Ovary (tissue), 3 donors: Measurements from ENCODE around the gene SEC14L2.

ENCODE experiments used
- POLR2A ChIP-seq: fragments of 450-650 bp; IDR thresholded peaks from one replicate; pipeline ENCODE4 v1.6.1; 2017; ENCODE audit warnings: antibody characterized with exemption, mild to moderate bottlenecking, moderate library complexity
- TF ChIP-seq, protein P1 (sequence below), 3 donors: fragments of 450-650 bp in 2 of 3; fragments of 200-600 bp in 1 of 3; IDR thresholded peaks; one replicate each; pipeline versions ENCODE4 v1.5.1 to v1.8.0; 2016 to 2022; ENCODE audit warnings: antibody characterized with exemption in 3 of 3, mild to moderate bottlenecking in 1 of 3
- donor health status: DM: no; HTN: no; CAD: no.

- TF ChIP-seq, protein P1, sequence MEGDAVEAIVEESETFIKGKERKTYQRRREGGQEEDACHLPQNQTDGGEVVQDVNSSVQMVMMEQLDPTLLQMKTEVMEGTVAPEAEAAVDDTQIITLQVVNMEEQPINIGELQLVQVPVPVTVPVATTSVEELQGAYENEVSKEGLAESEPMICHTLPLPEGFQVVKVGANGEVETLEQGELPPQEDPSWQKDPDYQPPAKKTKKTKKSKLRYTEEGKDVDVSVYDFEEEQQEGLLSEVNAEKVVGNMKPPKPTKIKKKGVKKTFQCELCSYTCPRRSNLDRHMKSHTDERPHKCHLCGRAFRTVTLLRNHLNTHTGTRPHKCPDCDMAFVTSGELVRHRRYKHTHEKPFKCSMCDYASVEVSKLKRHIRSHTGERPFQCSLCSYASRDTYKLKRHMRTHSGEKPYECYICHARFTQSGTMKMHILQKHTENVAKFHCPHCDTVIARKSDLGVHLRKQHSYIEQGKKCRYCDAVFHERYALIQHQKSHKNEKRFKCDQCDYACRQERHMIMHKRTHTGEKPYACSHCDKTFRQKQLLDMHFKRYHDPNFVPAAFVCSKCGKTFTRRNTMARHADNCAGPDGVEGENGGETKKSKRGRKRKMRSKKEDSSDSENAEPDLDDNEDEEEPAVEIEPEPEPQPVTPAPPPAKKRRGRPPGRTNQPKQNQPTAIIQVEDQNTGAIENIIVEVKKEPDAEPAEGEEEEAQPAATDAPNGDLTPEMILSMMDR (IDR thresholded peaks at IDR 0.05), result no peak
- TF ChIP-seq POLR2A, result no peak
Measured at GRCh38 chr22:30357236-30357570, 39.6 kb upstream of the SEC14L2 start.
